WTC11 (cell line): ENCODE results near the gene BICDL2. TPM values are rescaled to one million over a fixed set of nuclear protein-coding genes. Genes with fewer than 3 reads are reported as not detected.

Experiments
- ATAC-seq: fragments of 200-7000 bp; cut with Tn5 transposase; 2 replicates; pipeline ENCODE4 v1.10.0; 2021; ENCODE audit warnings: mild to moderate bottlenecking, moderate library complexity
- CTCF ChIA-PET: fragments of 300-600 bp; sonication (Branson Sonifier 250); formaldehyde crosslinking; loops from one replicate; lab custom pipeline; 2021; ENCODE audit warnings: antibody characterized with exemption; lab: Charles Lee
- POLR2A ChIA-PET: fragments of 350-600 bp; sonication (Branson Sonifier 250); formaldehyde crosslinking; loops from one replicate; lab custom pipeline; 2021; ENCODE audit warnings: antibody characterized with exemption; lab: Charles Lee
- DNase-seq: peaks from one replicate; pipeline ENCODE4 v3.0.0; 2021; ENCODE audit warnings: low spot score
- H3K27ac Mint-ChIP-seq: 2 replicates; pipeline ENCODE4 v1.8.0; 2021; ENCODE audit warnings: mixed read lengths
- H3K27me3 Mint-ChIP-seq: 2 replicates; pipeline ENCODE4 v1.8.0; 2021; ENCODE audit warnings: low read depth, mild to moderate bottlenecking, moderate library complexity, mixed read lengths
- H3K36me3 Mint-ChIP-seq: 2 replicates; pipeline ENCODE4 v1.8.0; 2021; ENCODE audit warnings: mixed read lengths
- H3K4me1 Mint-ChIP-seq: 2 replicates; pipeline ENCODE4 v1.8.0; 2022; ENCODE audit warnings: mixed read lengths
- H3K4me3 Mint-ChIP-seq: 2 replicates; pipeline ENCODE4 v1.8.0; 2021; ENCODE audit warnings: mild to moderate bottlenecking, moderate library complexity, mixed read lengths
- H3K9me3 Mint-ChIP-seq: 2 replicates; pipeline ENCODE4 v1.8.0; 2021; ENCODE audit warnings: mixed read lengths
- CREM ChIP-seq: sonication (generic); formaldehyde crosslinking; IDR thresholded peaks from 2 replicates; pipeline ENCODE4 v1.8.1; 2022; ENCODE audit warnings: mild to moderate bottlenecking, missing genetic modification reagents, moderate library complexity
- CTCF ChIP-seq: fragments of 200-600 bp; IDR thresholded peaks from 2 replicates; pipeline ENCODE4 v1.8.0; 2022; ENCODE audit warnings: antibody characterized with exemption
- EMX1 ChIP-seq: fragments of 250-450 bp; sonication (Bioruptor Pico); IDR thresholded peaks from 2 replicates; pipeline ENCODE4 v1.8.0; 2021; ENCODE audit warnings: mild to moderate bottlenecking
- ERG ChIP-seq: fragments of 250-450 bp; sonication (Bioruptor Pico); IDR thresholded peaks from 2 replicates; pipeline ENCODE4 v1.8.0; 2021; ENCODE audit warnings: mild to moderate bottlenecking
- ETV6 ChIP-seq: sonication (generic); formaldehyde crosslinking; IDR thresholded peaks from 2 replicates; pipeline ENCODE4 v1.8.1; 2022; ENCODE audit warnings: mild to moderate bottlenecking, missing genetic modification reagents
- FOXJ3 ChIP-seq: sonication (generic); formaldehyde crosslinking; IDR thresholded peaks from 2 replicates; pipeline ENCODE4 v1.9.0; 2021; ENCODE audit warnings: missing genetic modification reagents, mild to moderate bottlenecking, borderline replicate concordance
- FOXK1 ChIP-seq: sonication (generic); formaldehyde crosslinking; IDR thresholded peaks from 2 replicates; pipeline ENCODE4 v1.8.0; 2022; ENCODE audit warnings: mild to moderate bottlenecking, moderate library complexity, missing genetic modification reagents
- FOXP1 ChIP-seq: sonication (generic); formaldehyde crosslinking; IDR thresholded peaks from 2 replicates; pipeline ENCODE4 v1.8.0; 2022; ENCODE audit warnings: missing genetic modification reagents, mild to moderate bottlenecking, moderate library complexity, borderline replicate concordance
- MAX ChIP-seq: sonication (generic); formaldehyde crosslinking; IDR thresholded peaks from 2 replicates; pipeline ENCODE4 v1.8.0; 2022; ENCODE audit warnings: mild to moderate bottlenecking, missing genetic modification reagents
- MXD4 ChIP-seq: fragments of 250-450 bp; sonication (Bioruptor Pico); IDR thresholded peaks from 2 replicates; pipeline ENCODE4 v1.8.0; 2021; ENCODE audit warnings: mild to moderate bottlenecking, moderate library complexity, borderline replicate concordance
- MYBL2 ChIP-seq: sonication (generic); formaldehyde crosslinking; IDR thresholded peaks from 2 replicates; pipeline ENCODE4 v1.8.1; 2023; ENCODE audit warnings: mild to moderate bottlenecking, moderate library complexity, missing genetic modification reagents
- PRRX2 ChIP-seq: fragments of 250-450 bp; sonication (Bioruptor Pico); IDR thresholded peaks from 2 replicates; pipeline ENCODE4 v1.8.0; 2021; ENCODE audit warnings: mild to moderate bottlenecking
- SP1 ChIP-seq: sonication (generic); formaldehyde crosslinking; conservative IDR thresholded peaks from 2 replicates; pipeline ENCODE4 v1.8.1; 2022; ENCODE audit warnings: missing genetic modification reagents
- TEAD1 ChIP-seq: sonication (generic); formaldehyde crosslinking; IDR thresholded peaks from 2 replicates; pipeline ENCODE4 v1.8.0; 2022; ENCODE audit warnings: mild to moderate bottlenecking, missing genetic modification reagents
- TP53 ChIP-seq: sonication (generic); formaldehyde crosslinking; IDR thresholded peaks from 2 replicates; pipeline ENCODE4 v1.8.1; 2023; ENCODE audit warnings: mild to moderate bottlenecking, missing genetic modification reagents
- ZBTB43 ChIP-seq: sonication (generic); formaldehyde crosslinking; IDR thresholded peaks from 2 replicates; pipeline ENCODE4 v1.8.1; 2023; ENCODE audit warnings: mild to moderate bottlenecking, missing genetic modification reagents
- ZNF121 ChIP-seq: sonication (generic); formaldehyde crosslinking; IDR thresholded peaks from 2 replicates; pipeline ENCODE4 v1.8.0; 2023; ENCODE audit warnings: missing genetic modification reagents
- ZNF416 ChIP-seq: fragments of 250-450 bp; sonication (Bioruptor Pico); IDR thresholded peaks from 2 replicates; pipeline ENCODE4 v1.9.0; 2021; ENCODE audit warnings: mild to moderate bottlenecking, inconsistent platforms
- ZNF423 ChIP-seq: fragments of 250-450 bp; sonication (Bioruptor Pico); IDR thresholded peaks from 2 replicates; pipeline ENCODE4 v2.1.2; 2022; ENCODE audit warnings: mild to moderate bottlenecking, moderate library complexity
- total RNA-seq: library from RNA; stranded (reverse); gene quantifications from 3 replicates; pipeline ENCODE4 v1.2.3, GENCODE V29; 2021
- TF ChIP-seq, protein P1 (sequence below): sonication (generic); formaldehyde crosslinking; IDR thresholded peaks from 2 replicates; pipeline ENCODE4 v1.8.1; 2022; ENCODE audit warnings: mild to moderate bottlenecking, moderate library complexity, missing genetic modification reagents
- TF ChIP-seq, protein P2 (sequence below): sonication (generic); formaldehyde crosslinking; IDR thresholded peaks from 2 replicates; pipeline ENCODE4 v1.8.1; 2023; ENCODE audit warnings: mild to moderate bottlenecking, missing genetic modification reagents, borderline replicate concordance

BICDL2 gene
- total RNA-seq, 1 experiment from 2014 or later = 28.2 TPM

GRCh38 chr16:3010510-3010909 is 26.2 kb downstream of the BICDL2 start:
- DNase-seq (no peak), ATAC-seq (no peak)
- Mint-ChIP-seq H3K36me3 (peaks cover 7% of the 10 kb centered on the region), H3K4me1 (peaks cover 80% of the 10 kb centered on the region), H3K4me3 (peak overlapping the region; percentile 74), H3K27me3 (peaks cover 3% of the 10 kb centered on the region; the same call in 1 of the 2 replicates), H3K9me3 (no peaks in the 10 kb centered on the region), H3K27ac (peak overlapping the region; percentile 100)
- ChIA-PET CTCF (interaction anchor here (1.2 to 13.4 kb wide), 6 partner anchors 9 to 98 kb away, joined by 4 to 360 read pairs (median 6); partner anchors contain the start of genes CLDN6, HCFC1R1, PAQR4 and THOC6), POLR2A (interaction anchor here (0.6 to 13.9 kb wide), 10 partner anchors 11 to 860 kb away, joined by 3 to 502 read pairs (median 4); partner anchors contain the start of genes CLDN6, HCFC1R1, THOC6 and TNFRSF12A)
- TF ChIP-seq ZNF121 (CRISPR knock-in tag) = peak; percentile 70
- TF ChIP-seq EMX1 (CRISPR knock-in tag) = no peak

DNA sequence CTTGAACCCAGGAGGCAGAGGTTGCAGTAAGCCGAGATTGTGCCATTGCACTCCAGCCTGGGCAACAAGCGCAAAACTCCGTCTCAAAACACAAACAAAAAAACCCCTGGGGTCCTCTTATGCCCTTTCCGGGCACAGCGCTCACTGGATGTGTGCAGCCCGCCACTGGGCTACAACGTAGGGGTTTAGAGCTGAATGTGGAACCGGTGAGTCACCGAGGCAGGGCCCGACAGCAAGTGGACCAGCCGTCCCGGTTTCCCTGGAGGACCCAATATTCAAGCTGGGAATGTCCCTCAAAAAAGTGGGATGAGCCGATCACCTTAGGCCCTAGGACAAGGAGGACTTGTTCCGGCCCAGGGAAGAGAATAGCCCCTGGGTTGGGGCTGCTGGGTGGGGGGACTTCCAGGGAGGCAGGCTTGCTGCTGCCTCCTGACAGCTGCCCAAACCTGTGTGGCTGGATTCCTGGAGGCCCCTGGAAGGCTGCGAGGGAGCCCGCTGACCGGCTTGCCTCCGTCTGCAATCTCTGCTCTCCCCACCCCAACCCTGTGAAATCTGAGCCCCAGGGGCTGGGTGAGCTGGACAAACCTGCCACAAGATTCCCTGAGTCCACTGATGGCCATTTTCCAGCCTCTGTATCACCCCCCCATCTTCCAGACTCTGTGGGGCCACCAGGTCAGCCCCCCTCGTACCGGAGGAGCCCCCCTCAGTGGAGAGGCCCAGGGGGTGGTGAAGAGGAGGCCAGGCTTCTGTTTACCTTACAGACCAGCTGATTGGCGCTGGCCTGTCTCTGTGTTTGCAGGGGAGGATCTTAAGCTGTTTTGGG is 27.0 kb downstream of the BICDL2 start:
- no peaks in the 10 kb centered on the region for H3K9me3 Mint-ChIP-seq
- H3K4me1 Mint-ChIP-seq = peaks cover 78% of the 10 kb centered on the region
- peak overlapping the region; percentile 74 for H3K4me3 Mint-ChIP-seq
- TF ChIP-seq ERG = 0 out of 2 replicates have a peak, but pooled peaks have one; percentile 2
- no peak for TF ChIP-seq MXD4 (CRISPR knock-in tag)
- TF ChIP-seq TP53 (CRISPR knock-in tag) = peak; percentile 59; the same call in 1 of the 2 replicates
- peak; percentile 55; the same call in 1 of the 2 replicates for TF ChIP-seq ZNF416 (CRISPR knock-in tag)
- TF ChIP-seq CTCF = no peak
- TF ChIP-seq FOXK1 (CRISPR knock-in tag) = peak; percentile 41; the same call in 1 of the 2 replicates
- TF ChIP-seq CREM (CRISPR knock-in tag) = 0 out of 2 replicates have a peak, but pooled peaks have one; percentile 56
- TF ChIP-seq, protein P1, sequence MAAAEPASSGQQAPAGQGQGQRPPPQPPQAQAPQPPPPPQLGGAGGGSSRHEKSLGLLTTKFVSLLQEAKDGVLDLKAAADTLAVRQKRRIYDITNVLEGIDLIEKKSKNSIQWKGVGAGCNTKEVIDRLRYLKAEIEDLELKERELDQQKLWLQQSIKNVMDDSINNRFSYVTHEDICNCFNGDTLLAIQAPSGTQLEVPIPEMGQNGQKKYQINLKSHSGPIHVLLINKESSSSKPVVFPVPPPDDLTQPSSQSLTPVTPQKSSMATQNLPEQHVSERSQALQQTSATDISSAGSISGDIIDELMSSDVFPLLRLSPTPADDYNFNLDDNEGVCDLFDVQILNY (CRISPR knock-in tag) = 0 out of 2 replicates have a peak, but pooled peaks have one; percentile 53
- peak; percentile 64; the same call in 1 of the 2 replicates for TF ChIP-seq MAX
- TF ChIP-seq ZBTB43 = 0 out of 2 replicates have a peak, but pooled peaks have one; percentile 63
- 0 out of 2 replicates have a peak, but pooled peaks have one; percentile 9 for TF ChIP-seq MYBL2
- TF ChIP-seq EMX1 (CRISPR knock-in tag) = no peak
- TF ChIP-seq SP1 (CRISPR knock-in tag) = peak; percentile 73
- no peak for TF ChIP-seq PRRX2 (CRISPR knock-in tag)
- TF ChIP-seq ETV6 = peak; percentile 53; the same call in 1 of the 2 replicates
- TF ChIP-seq, protein P2, sequence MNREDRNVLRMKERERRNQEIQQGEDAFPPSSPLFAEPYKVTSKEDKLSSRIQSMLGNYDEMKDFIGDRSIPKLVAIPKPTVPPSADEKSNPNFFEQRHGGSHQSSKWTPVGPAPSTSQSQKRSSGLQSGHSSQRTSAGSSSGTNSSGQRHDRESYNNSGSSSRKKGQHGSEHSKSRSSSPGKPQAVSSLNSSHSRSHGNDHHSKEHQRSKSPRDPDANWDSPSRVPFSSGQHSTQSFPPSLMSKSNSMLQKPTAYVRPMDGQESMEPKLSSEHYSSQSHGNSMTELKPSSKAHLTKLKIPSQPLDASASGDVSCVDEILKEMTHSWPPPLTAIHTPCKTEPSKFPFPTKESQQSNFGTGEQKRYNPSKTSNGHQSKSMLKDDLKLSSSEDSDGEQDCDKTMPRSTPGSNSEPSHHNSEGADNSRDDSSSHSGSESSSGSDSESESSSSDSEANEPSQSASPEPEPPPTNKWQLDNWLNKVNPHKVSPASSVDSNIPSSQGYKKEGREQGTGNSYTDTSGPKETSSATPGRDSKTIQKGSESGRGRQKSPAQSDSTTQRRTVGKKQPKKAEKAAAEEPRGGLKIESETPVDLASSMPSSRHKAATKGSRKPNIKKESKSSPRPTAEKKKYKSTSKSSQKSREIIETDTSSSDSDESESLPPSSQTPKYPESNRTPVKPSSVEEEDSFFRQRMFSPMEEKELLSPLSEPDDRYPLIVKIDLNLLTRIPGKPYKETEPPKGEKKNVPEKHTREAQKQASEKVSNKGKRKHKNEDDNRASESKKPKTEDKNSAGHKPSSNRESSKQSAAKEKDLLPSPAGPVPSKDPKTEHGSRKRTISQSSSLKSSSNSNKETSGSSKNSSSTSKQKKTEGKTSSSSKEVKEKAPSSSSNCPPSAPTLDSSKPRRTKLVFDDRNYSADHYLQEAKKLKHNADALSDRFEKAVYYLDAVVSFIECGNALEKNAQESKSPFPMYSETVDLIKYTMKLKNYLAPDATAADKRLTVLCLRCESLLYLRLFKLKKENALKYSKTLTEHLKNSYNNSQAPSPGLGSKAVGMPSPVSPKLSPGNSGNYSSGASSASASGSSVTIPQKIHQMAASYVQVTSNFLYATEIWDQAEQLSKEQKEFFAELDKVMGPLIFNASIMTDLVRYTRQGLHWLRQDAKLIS = 0 out of 2 replicates have a peak, but pooled peaks have one; percentile 33
- TF ChIP-seq FOXP1 (CRISPR knock-in tag) = peak; percentile 34; the same call in 1 of the 2 replicates
- 0 out of 2 replicates have a peak, but pooled peaks have one; percentile 29 for TF ChIP-seq ZNF423 (CRISPR knock-in tag)
- TF ChIP-seq TEAD1 (CRISPR knock-in tag) = peak; percentile 83; the same call in 1 of the 2 replicates
- TF ChIP-seq FOXJ3 (CRISPR knock-in tag) = 0 out of 2 replicates have a peak, but pooled peaks have one; percentile 26
- TF ChIP-seq ZNF121 (CRISPR knock-in tag) = 0 out of 2 replicates have a peak, but pooled peaks have one; percentile 25
- H3K36me3 Mint-ChIP-seq = peaks cover 1% of the 10 kb centered on the region
- CTCF ChIA-PET = interaction anchor here (1.0 to 13.4 kb wide), 8 partner anchors 8 to 99 kb away, joined by 3 to 360 read pairs (median 5); partner anchors contain the start of genes CLDN6, HCFC1R1, PAQR4 and THOC6
- H3K27ac Mint-ChIP-seq = peak overlapping the region; percentile 100
- peaks cover 3% of the 10 kb centered on the region; the same call in 1 of the 2 replicates for H3K27me3 Mint-ChIP-seq
- DNase-seq = peak; percentile 90
- POLR2A ChIA-PET = interaction anchor here (0.6 to 13.9 kb wide), 11 partner anchors 12 to 859 kb away, joined by 3 to 502 read pairs (median 4); partner anchors contain the start of genes CLDN6, HCFC1R1, THOC6 and TNFRSF12A
- ATAC-seq = peak; percentile 28
